Trophoblast cell (in vitro differentiated cells and primary cell): ENCODE results near the gene TRMT2A.

Experiments used
- DNase-seq, 2 donors: peaks; one replicate each; pipeline ENCODE4 v3.0.0-alpha.2; 2016
- H2AFZ ChIP-seq: 2 replicates; pipeline ENCODE4 v1.6.1; 2013; ENCODE audit warnings: low read length, moderate library complexity, mild to moderate bottlenecking; ENCODE audit not compliant: insufficient read depth, poor library complexity
- H2AK5ac ChIP-seq: 2 replicates; pipeline ENCODE4 v1.6.1; 2013; ENCODE audit warnings: mild to moderate bottlenecking, low read length
- H2BK120ac ChIP-seq: 2 replicates; pipeline ENCODE4 v1.6.1; 2013; ENCODE audit warnings: low read length, mild to moderate bottlenecking, moderate library complexity; ENCODE audit not compliant: insufficient read depth, poor library complexity
- H2BK12ac ChIP-seq: 2 replicates; pipeline ENCODE4 v1.6.1; 2013; ENCODE audit warnings: mild to moderate bottlenecking, low read length, moderate library complexity
- H2BK5ac ChIP-seq: 2 replicates; pipeline ENCODE4 v1.6.1; 2013; ENCODE audit warnings: low read length, low read depth, moderate library complexity, mild to moderate bottlenecking; ENCODE audit not compliant: poor library complexity
- H3K14ac ChIP-seq: 2 replicates; pipeline ENCODE4 v1.6.1; 2013; ENCODE audit warnings: mild to moderate bottlenecking, low read length
- H3K18ac ChIP-seq: 2 replicates; pipeline ENCODE4 v1.6.1; 2013; ENCODE audit warnings: mild to moderate bottlenecking, low read length
- H3K23ac ChIP-seq: 2 replicates; pipeline ENCODE4 v1.6.1; 2013; ENCODE audit warnings: low read length
- H3K27ac ChIP-seq: 2 replicates; pipeline ENCODE4 v1.5.1; 2013; ENCODE audit warnings: low read depth, mild to moderate bottlenecking, inconsistent platforms, low read length, moderate library complexity
- H3K27me3 ChIP-seq: 2 replicates; pipeline ENCODE4 v1.6.1; 2013; ENCODE audit warnings: inconsistent platforms, mild to moderate bottlenecking, low read length, moderate library complexity; ENCODE audit not compliant: insufficient read depth
- H3K36me3 ChIP-seq, 2 experiments: 1 replicate in 1 of 2; 2 replicates in 1 of 2; pipeline ENCODE4 v1.6.1; 2013; ENCODE audit warnings: low read length in 2 of 2, mild to moderate bottlenecking in 2 of 2, moderate library complexity in 1 of 2; ENCODE audit not compliant: insufficient read depth in 2 of 2, control insufficient read depth in 1 of 2
- H3K4ac ChIP-seq: 2 replicates; pipeline ENCODE4 v1.6.1; 2013; ENCODE audit warnings: low read depth, mild to moderate bottlenecking, low read length, moderate library complexity
- H3K4me1 ChIP-seq, 2 experiments: 1 replicate in 1 of 2; 2 replicates in 1 of 2; pipeline ENCODE4 v1.6.1; 2013; ENCODE audit warnings: low read length in 2 of 2, mild to moderate bottlenecking in 2 of 2, moderate library complexity in 1 of 2; ENCODE audit not compliant: insufficient read depth in 2 of 2, control insufficient read depth in 1 of 2
- H3K4me2 ChIP-seq: 2 replicates; pipeline ENCODE4 v1.6.1; 2013; ENCODE audit warnings: inconsistent platforms, mild to moderate bottlenecking, low read length, moderate library complexity
- H3K4me3 ChIP-seq: 2 replicates; pipeline ENCODE4 v1.5.1; 2013; ENCODE audit warnings: mild to moderate bottlenecking, low read depth, low read length, inconsistent platforms
- H3K79me1 ChIP-seq: one replicate; pipeline ENCODE4 v1.6.1; 2013; ENCODE audit warnings: low read length
- H3K79me2 ChIP-seq: 2 replicates; pipeline ENCODE4 v1.6.1; 2013; ENCODE audit warnings: low read length, mild to moderate bottlenecking; ENCODE audit not compliant: control insufficient read depth, insufficient read depth, poor library complexity
- H3K9ac ChIP-seq: 2 replicates; pipeline ENCODE4 v1.6.1; 2013; ENCODE audit warnings: mild to moderate bottlenecking, low read length
- H3K9me3 ChIP-seq: 2 replicates; pipeline ENCODE4 v1.6.1; 2013; ENCODE audit warnings: low read depth, mild to moderate bottlenecking, control low read depth, inconsistent platforms, low read length; ENCODE audit not compliant: insufficient read depth
- H4K12ac ChIP-seq: 2 replicates; pipeline ENCODE4 v1.6.1; 2013; ENCODE audit warnings: low read depth, mild to moderate bottlenecking, low read length, moderate library complexity
- H4K8ac ChIP-seq: 2 replicates; pipeline ENCODE4 v1.6.1; 2013; ENCODE audit warnings: low read depth, mild to moderate bottlenecking, low read length, moderate library complexity
- H4K91ac ChIP-seq: one replicate; pipeline ENCODE4 v1.6.1; 2013; ENCODE audit warnings: low read depth, mild to moderate bottlenecking, low read length, moderate library complexity
- WGBS: extraction: QIAGEN DNeasy Blood & Tissue Kit; methylation state at CpG from one replicate; pipeline ENCODE4 v1.1.7; 2013; ENCODE audit warnings: missing lambda C conversion rate; ENCODE audit not compliant: insufficient read length, insufficient coverage; ENCODE audit errors: extremely low coverage; 5-methylcytosine and 5-hydroxymethylcytosine counted together

TRMT2A gene

GRCh38 chr22:20137671-20138416, 20.8 kb upstream of the TRMT2A start:
- Histone ChIP-seq H3K4ac (no peak overlapping the region), H4K91ac (no peak overlapping the region), H2BK5ac (no peak overlapping the region), H3K14ac (no peak overlapping the region), H2AK5ac (no peak overlapping the region), H3K4me1 (peaks cover 14 to 21% of the 10 kb centered on the region in 2 experiments), H3K4me2 (no peak overlapping the region), H3K36me3 (peaks cover 7 to 12% of the 10 kb centered on the region in 2 experiments), H3K18ac (no peak overlapping the region), H3K9ac (no peak overlapping the region), H3K4me3 (no peak overlapping the region), H3K79me1 (peaks cover 7% of the 10 kb centered on the region), H4K8ac (no peak overlapping the region), H3K27ac (no peak overlapping the region), H3K23ac (no peak overlapping the region), H2AFZ (no peak overlapping the region), H3K79me2 (no peaks in the 10 kb centered on the region), H2BK120ac (no peak overlapping the region), H2BK12ac (no peak overlapping the region), H3K9me3 (peaks cover 4% of the 10 kb centered on the region), H3K27me3 (no peaks in the 10 kb centered on the region), H4K12ac (no peak overlapping the region)
- WGBS: no CpG with 5 or more reads among the region's 26 CpGs
- no peak for DNase-seq

GRCh38 chr22:20137113-20137512, 20.1 kb upstream of the TRMT2A start:
- no CpG with 5 or more reads among the region's 13 CpGs for WGBS
- Histone ChIP-seq H3K4ac (no peak overlapping the region), H3K4me3 (no peak overlapping the region)

GRCh38 chr22:20136603-20136873, 19.5 kb upstream of the TRMT2A start:
- Histone ChIP-seq H3K27ac (no peak overlapping the region), H3K9me3 (peaks cover 4% of the 10 kb centered on the region), H3K4me1 (peaks cover 11 to 19% of the 10 kb centered on the region in 2 experiments), H4K91ac (no peak overlapping the region), H4K8ac (no peak overlapping the region), H3K4me3 (no peak overlapping the region), H3K23ac (no peak overlapping the region), H3K27me3 (no peaks in the 10 kb centered on the region), H2AK5ac (no peak overlapping the region), H2BK120ac (no peak overlapping the region), H3K79me2 (peaks cover 3% of the 10 kb centered on the region), H3K36me3 (peaks cover 7% of the 10 kb centered on the region in 2 experiments), H2BK5ac (no peak overlapping the region), H3K9ac (no peak overlapping the region), H3K14ac (no peak overlapping the region), H2BK12ac (no peak overlapping the region), H3K4me2 (no peak overlapping the region), H3K4ac (no peak overlapping the region), H4K12ac (no peak overlapping the region), H3K18ac (no peak overlapping the region), H2AFZ (no peak overlapping the region), H3K79me1 (peaks cover 2% of the 10 kb centered on the region)
- no peak for DNase-seq
- WGBS: no CpG with 5 or more reads among the region's 5 CpGs

More at GRCh38 chr22:20137113-20137512, 20.1 kb upstream of the TRMT2A start:
- no peak overlapping the region for H2AFZ ChIP-seq
- no peak overlapping the region for H2BK12ac ChIP-seq
- H3K4me1 ChIP-seq: peaks cover 17 to 24% of the 10 kb centered on the region in 2 experiments
- H3K9ac ChIP-seq: no peak overlapping the region
- H3K36me3 ChIP-seq: peaks cover 7 to 10% of the 10 kb centered on the region in 2 experiments
- peaks cover 3% of the 10 kb centered on the region for H3K79me1 ChIP-seq
- H2BK5ac ChIP-seq: no peak overlapping the region
- H3K27me3 ChIP-seq: no peaks in the 10 kb centered on the region
- H3K4me2 ChIP-seq: no peak overlapping the region
- H2AK5ac ChIP-seq: no peak overlapping the region
- H3K23ac ChIP-seq: no peak overlapping the region
- H2BK120ac ChIP-seq: no peak overlapping the region
- peaks cover 1% of the 10 kb centered on the region for H3K79me2 ChIP-seq
- DNase-seq: no peak
- H4K12ac ChIP-seq: no peak overlapping the region
- no peak overlapping the region for H4K8ac ChIP-seq
- H4K91ac ChIP-seq: no peak overlapping the region
- no peak overlapping the region for H3K14ac ChIP-seq
- no peak overlapping the region for H3K18ac ChIP-seq
- no peak overlapping the region for H3K27ac ChIP-seq
- H3K9me3 ChIP-seq: peaks cover 4% of the 10 kb centered on the region

- Histone ChIP-seq H3K18ac (no peak overlapping the region), H3K4me1 (peaks cover 8 to 14% of the 10 kb centered on the region in 2 experiments), H2AK5ac (no peak overlapping the region), H3K4ac (no peak overlapping the region), H4K8ac (no peak overlapping the region), H2BK5ac (no peak overlapping the region), H3K4me2 (no peak overlapping the region), H3K9me3 (peaks cover 4% of the 10 kb centered on the region), H2BK120ac (no peak overlapping the region), H3K4me3 (no peak overlapping the region), H2BK12ac (no peak overlapping the region), H4K91ac (no peak overlapping the region), H3K23ac (no peak overlapping the region), H2AFZ (no peak overlapping the region), H3K27me3 (no peaks in the 10 kb centered on the region), H3K79me1 (peaks cover 5% of the 10 kb centered on the region), H3K27ac (no peak overlapping the region), H3K14ac (no peak overlapping the region), H3K36me3 (peaks cover 7% of the 10 kb centered on the region in 2 experiments), H4K12ac (no peak overlapping the region), H3K79me2 (peaks cover 6% of the 10 kb centered on the region), H3K9ac (no peak overlapping the region)
- WGBS: no CpG with 5 or more reads among the region's 25 CpGs
- DNase-seq: no peak
These were observed 19.0 kb upstream of the TRMT2A start for GRCh38 chr22:20135806-20136602.
